Middle frontal gyrus (tissue), 1 donor: ENCODE data around the gene PDE4D.

ENCODE experiments used
- DNase-seq: peaks from one replicate; pipeline ENCODE4 v3.0.0-alpha.2; 2015; ENCODE audit warnings: low spot score; ENCODE audit errors: extremely low spot score

The PDE4D gene

GRCh38 chr5:59558501-59558900, 335.0 kb downstream of the PDE4D start:
- DNase-seq: no peak

- DNase-seq: no peak
Measured at GRCh38 chr5:59557572-59557971, 336.0 kb downstream of the PDE4D start.

- DNase-seq: no peak
Measured at GRCh38 chr5:59555596-59555995, 337.9 kb downstream of the PDE4D start.

GRCh38 chr5:59554501-59554900, 339.0 kb downstream of the PDE4D start:
- no peak for DNase-seq

- DNase-seq: no peak
Measured at GRCh38 chr5:59553992-59554391, 339.5 kb downstream of the PDE4D start.

- no peak for DNase-seq
Measured at GRCh38 chr5:59548807-59549357, 344.6 kb downstream of the PDE4D start.

GRCh38 chr5:59547731-59548130, 345.8 kb downstream of the PDE4D start:
- no peak for DNase-seq

- DNase-seq: no peak
Measured at GRCh38 chr5:59544573-59544972, 349.0 kb downstream of the PDE4D start.

GRCh38 chr5:59543821-59544442, 349.6 kb downstream of the PDE4D start:
- no peak for DNase-seq

GRCh38 chr5:59542851-59543820, 350.4 kb downstream of the PDE4D start:
- no peak for DNase-seq

GRCh38 chr5:59542306-59542705, 351.2 kb downstream of the PDE4D start:
- DNase-seq: no peak

- DNase-seq: peak; percentile 56
Measured at GRCh38 chr5:59540366-59540765, 353.2 kb downstream of the PDE4D start.

- DNase-seq: no peak
Measured at GRCh38 chr5:59538750-59539121, 354.8 kb downstream of the PDE4D start.

- DNase-seq: no peak
Measured at GRCh38 chr5:59537961-59538749, 355.4 kb downstream of the PDE4D start.

GRCh38 chr5:59536875-59537274, 356.7 kb downstream of the PDE4D start:
- DNase-seq: no peak

GRCh38 chr5:59535561-59535960, 358.0 kb downstream of the PDE4D start:
- no peak for DNase-seq

GRCh38 chr5:59533730-59534108, 359.8 kb downstream of the PDE4D start:
- no peak for DNase-seq

- no peak for DNase-seq
Measured at GRCh38 chr5:59532979-59533729, 360.4 kb downstream of the PDE4D start.

GRCh38 chr5:59529239-59529638, 364.3 kb downstream of the PDE4D start:
- no peak for DNase-seq

GRCh38 chr5:59528202-59528862, 365.2 kb downstream of the PDE4D start:
- no peak for DNase-seq
